ENCODE measurements around the gene C5orf22. TPM values are rescaled to one million over a fixed set of nuclear protein-coding genes. Genes with fewer than 3 reads are reported as not detected.
A peak's percentile ranks its signal among the peaks of the same experiment; 100 is the strongest.
"Not testable (repeated sequence)": the region's sequence is repeated elsewhere in the genome, so short reads cannot be mapped to it uniquely, and the experiment has no call there.

The C5orf22 gene
- polyA plus RNA-seq, 1 donor from 2014 or later, result 20.3 TPM

- not testable (repeated sequence) for H3K79me2 ChIP-seq (replicated peaks; ENCODE audit: insufficient read depth, low read length); H2AFZ ChIP-seq (ENCODE audit: low read depth, low read length); H3K4me3 ChIP-seq (ENCODE audit: low read length)
Measured at GRCh38 chr5:31602305-31602704, 70.2 kb downstream of the C5orf22 start.

GRCh38 chr5:31604240-31604639 is 72.1 kb downstream of the C5orf22 start:
- Histone ChIP-seq H3K4me3 (ENCODE audit: low read length) (peak overlapping the region; percentile 23), H3K27ac (ENCODE audit: low read length) (peak overlapping the region; percentile 67), H3K9me2 (ENCODE audit: insufficient read depth, low read length) (no peaks in the 10 kb centered on the region), H3F3A (ENCODE audit: insufficient read depth, low read length, poor library complexity, severe bottlenecking) (no peaks in the 10 kb centered on the region), H3K79me2 (replicated peaks; ENCODE audit: insufficient read depth, low read length) (no peaks in the 10 kb centered on the region), H3K9ac (ENCODE audit: low read length) (peak overlapping the region; percentile 18), H3K9me3 (ENCODE audit: low read length) (no peaks in the 10 kb centered on the region), H3K27me3 (ENCODE audit: insufficient read depth, low read depth, low read length) (no peaks in the 10 kb centered on the region), H3K4me2 (ENCODE audit: low read length) (peak overlapping the region; percentile 33), H3K36me3 (ENCODE audit: insufficient read depth, low read length) (no peaks in the 10 kb centered on the region), H2AFZ (ENCODE audit: low read depth, low read length) (no peak overlapping the region), H4K20me1 (ENCODE audit: insufficient read depth) (no peaks in the 10 kb centered on the region)
- TF ChIP-seq CTCF (IDR thresholded peaks at IDR 0.05; ENCODE audit: poor library complexity, severe bottlenecking), result no peak
- TF ChIP-seq EP300 (conservative IDR thresholded peaks at IDR 0.05; ENCODE audit: poor library complexity, severe bottlenecking), result peak; percentile 56
- no peak for TF ChIP-seq MXI1 (conservative IDR thresholded peaks at IDR 0.05; ENCODE audit: poor library complexity, severe bottlenecking)
- peak; percentile 57 for TF ChIP-seq POLR2AphosphoS5 (IDR thresholded peaks at IDR 0.05)

More at GRCh38 chr5:31602305-31602704, 70.2 kb downstream of the C5orf22 start:
- H3K27ac ChIP-seq (ENCODE audit: low read length); H3K36me3 ChIP-seq (ENCODE audit: insufficient read depth, low read length); H3K27me3 ChIP-seq (ENCODE audit: insufficient read depth, low read depth, low read length); H3K9me3 ChIP-seq (ENCODE audit: low read length); H3K4me2 ChIP-seq (ENCODE audit: low read length); H4K20me1 ChIP-seq (ENCODE audit: insufficient read depth); H3K9ac ChIP-seq (ENCODE audit: low read length); H3K9me2 ChIP-seq (ENCODE audit: insufficient read depth, low read length); H3F3A ChIP-seq (ENCODE audit: insufficient read depth, low read length, poor library complexity, severe bottlenecking): not testable (repeated sequence)

GRCh38 chr5:31604644-31605043 is 72.5 kb downstream of the C5orf22 start:
- no peaks in the 10 kb centered on the region for H3K79me2 ChIP-seq (replicated peaks; ENCODE audit: insufficient read depth, low read length)
- H3K4me3 ChIP-seq (ENCODE audit: low read length), result no peak overlapping the region
- no peak overlapping the region for H3K9ac ChIP-seq (ENCODE audit: low read length)
- no peaks in the 10 kb centered on the region for H3K27me3 ChIP-seq (ENCODE audit: insufficient read depth, low read depth, low read length)
- no peaks in the 10 kb centered on the region for H3F3A ChIP-seq (ENCODE audit: insufficient read depth, low read length, poor library complexity, severe bottlenecking)
- no peaks in the 10 kb centered on the region for H3K9me2 ChIP-seq (ENCODE audit: insufficient read depth, low read length)
- H3K27ac ChIP-seq (ENCODE audit: low read length), result peak overlapping the region; percentile 67
- no peak overlapping the region for H2AFZ ChIP-seq (ENCODE audit: low read depth, low read length)
- H4K20me1 ChIP-seq (ENCODE audit: insufficient read depth), result no peaks in the 10 kb centered on the region
- peak overlapping the region; percentile 33 for H3K4me2 ChIP-seq (ENCODE audit: low read length)
- H3K9me3 ChIP-seq (ENCODE audit: low read length), result no peaks in the 10 kb centered on the region
- no peaks in the 10 kb centered on the region for H3K36me3 ChIP-seq (ENCODE audit: insufficient read depth, low read length)
- TF ChIP-seq REST (IDR thresholded peaks at IDR 0.05; ENCODE audit: borderline replicate concordance) (no peak), RAD21 (conservative IDR thresholded peaks at IDR 0.05) (no peak), SMC3 (conservative IDR thresholded peaks at IDR 0.05; ENCODE audit: poor library complexity) (no peak), EP300 (conservative IDR thresholded peaks at IDR 0.05; ENCODE audit: poor library complexity, severe bottlenecking) (no peak), POLR2AphosphoS5 (IDR thresholded peaks at IDR 0.05) (no peak), MXI1 (conservative IDR thresholded peaks at IDR 0.05; ENCODE audit: poor library complexity, severe bottlenecking) (no peak), CTCF (IDR thresholded peaks at IDR 0.05; ENCODE audit: poor library complexity, severe bottlenecking) (no peak), TAF1 (IDR thresholded peaks at IDR 0.05; ENCODE audit: low read depth) (no peak), EZH2 (IDR thresholded peaks at IDR 0.05; ENCODE audit: borderline replicate concordance, insufficient read depth, low read length, poor library complexity, severe bottlenecking) (no peak)

Data from neural cell (in vitro differentiated cells).